Stomach (tissue), 9 donors: ENCODE measurements around the gene GABRR3. TPM values are rescaled to one million over a fixed set of nuclear protein-coding genes. Genes with fewer than 3 reads are reported as not detected.

Experiments
- DNase-seq, 2 donors: peaks; one replicate each; pipeline versions ENCODE4 v3.0.0 to v3.0.0-alpha.2; 2013 to 2019
- H3K27ac ChIP-seq, 5 donors: fragments of 200-600 bp in 4 of 5; sonication (generic) in 4 of 5; one replicate each; pipeline ENCODE4 v1.5.1; 2013 to 2019; ENCODE audit warnings: mild to moderate bottlenecking in 1 of 5, moderate library complexity in 1 of 5
- H3K27me3 ChIP-seq, 3 donors: fragments of 200-600 bp; sonication (generic); one replicate each; pipeline ENCODE4 v1.5.1; 2017 to 2019; ENCODE audit warnings: mixed run types in 1 of 3
- H3K36me3 ChIP-seq, 4 donors: fragments of 200-600 bp; sonication (generic); 1 replicate in 3 of 4; 2 replicates in 1 of 4; pipeline ENCODE4 v1.5.1; 2016 to 2019
- H3K4me1 ChIP-seq, 4 donors: fragments of 200-600 bp; sonication (generic); one replicate each; pipeline ENCODE4 v1.5.1; 2016 to 2019
- H3K4me3 ChIP-seq, 4 donors: fragments of 200-600 bp; sonication (generic) in 3 of 4; one replicate each; pipeline ENCODE4 v1.5.1; 2016 to 2019; ENCODE audit warnings: mild to moderate bottlenecking in 1 of 4
- H3K9me3 ChIP-seq, 4 donors: fragments of 200-600 bp; sonication (generic); one replicate each; pipeline ENCODE4 v1.5.1; 2016 to 2019
- CTCF ChIP-seq, 7 experiments: fragments of 450-650 bp in 4 of 7; fragments of 200-600 bp in 3 of 7; sonication (generic) in 3 of 7; IDR thresholded peaks; one replicate each; pipeline ENCODE4 v1.5.1; 2016 to 2019; ENCODE audit warnings: antibody characterized with exemption in 7 of 7, control low read depth in 2 of 7, mild to moderate bottlenecking in 1 of 7
- EP300 ChIP-seq: sonication (generic); formaldehyde crosslinking; IDR thresholded peaks from one replicate; pipeline ENCODE4 v1.6.1; 2017; ENCODE audit warnings: antibody characterized with exemption
- POLR2A ChIP-seq, 4 donors: fragments of 450-650 bp; IDR thresholded peaks; one replicate each; pipeline ENCODE4 v1.6.1; 2016; ENCODE audit warnings: antibody characterized with exemption in 4 of 4, control low read depth in 2 of 4, mild to moderate bottlenecking in 1 of 4, moderate library complexity in 1 of 4
- POLR2AphosphoS5 ChIP-seq, 3 donors: sonication (generic); formaldehyde crosslinking; IDR thresholded peaks; one replicate each; pipeline ENCODE4 v1.6.1; 2016; ENCODE audit warnings: antibody characterized with exemption in 3 of 3
- WGBS, 5 donors: extraction: QIAGEN DNeasy Blood & Tissue Kit in 3 of 5; methylation state at CpG; one replicate each; pipeline versions ENCODE4 v1.1.5 to v1.1.7; 2013 to 2018; 5-methylcytosine and 5-hydroxymethylcytosine counted together
- intact Hi-C: fragments of 100-400 bp; cut with DNase I; formaldehyde crosslinking; loops from one replicate; pipeline ENCODE4 v1.15.1; 2023; ENCODE audit warnings: low total_unique reads
- polyA plus RNA-seq, 3 donors: library from polyadenylated mRNA; stranded (reverse); fragments of 200-250 nt; gene quantifications; one replicate each; pipeline ENCODE4 v1.2.3, GENCODE V29; 2013
- total RNA-seq, 5 donors: library from RNA; depleted of rRNA; stranded (reverse); fragments of >200 nt; gene quantifications; one replicate each; pipeline versions ENCODE4 v1.1.0 to v1.2.3, GENCODE V29; 2014 to 2016
- donor health status: healthy with polysubstance abuse.
- donor health status: Bipolar disorder and iron deficiency.
- donor health status: healthy.

GABRR3 gene
- total and polyA plus RNA-seq, 8 donors = not detected

- Histone ChIP-seq H3K36me3 (no peaks in the 10 kb centered on the region), H3K27me3 (no peaks in the 10 kb centered on the region), H3K4me1 (no peaks in the 10 kb centered on the region), H3K4me3 (no peak overlapping the region), H3K27ac (no peak overlapping the region), H3K9me3 (no peaks in the 10 kb centered on the region)
- intact Hi-C loops = no loop called here
- no peak for TF ChIP-seq POLR2A (IDR thresholded peaks at IDR 0.05)
- no peak for TF ChIP-seq CTCF (IDR thresholded peaks at IDR 0.05)
- no peak for TF ChIP-seq POLR2AphosphoS5 (IDR thresholded peaks at IDR 0.05)
- no peak for TF ChIP-seq EP300
- WGBS, 5 donors = 12 to 31% (median 21%) methylated on average over 1 of the region's 1 CpG
- DNase-seq = no peak
These were observed 13.5 kb upstream of the GABRR3 start for GRCh38 chr3:98048586-98048985.

- intact Hi-C loops = no loop called here
- TF ChIP-seq POLR2A (IDR thresholded peaks at IDR 0.05) (no peak), POLR2AphosphoS5 (IDR thresholded peaks at IDR 0.05) (no peak), CTCF (IDR thresholded peaks at IDR 0.05) (no peak), EP300 (no peak)
- Histone ChIP-seq H3K9me3 (peaks cover 0 to 6% (median 0%) of the 10 kb centered on the region in 4 donors), H3K27me3 (peaks cover 0 to 16% (median 0%) of the 10 kb centered on the region in 3 donors), H3K36me3 (no peaks in the 10 kb centered on the region), H3K4me3 (no peak overlapping the region), H3K4me1 (peaks cover 0 to 7% (median 6%) of the 10 kb centered on the region in 4 donors), H3K27ac (no peak overlapping the region)
- no peak for DNase-seq
- 83 to 95% (median 92%) methylated on average over 1 of the region's 1 CpG for WGBS, 5 donors
These were observed 6.2 kb upstream of the GABRR3 start for GRCh38 chr3:98041350-98041749.

GRCh38 chr3:98039322-98040024, 4.4 kb upstream of the GABRR3 start:
- H3K27me3 ChIP-seq = peaks cover 0 to 27% (median 0%) of the 10 kb centered on the region in 3 donors
- H3K9me3 ChIP-seq = peaks cover 0 to 6% (median 0%) of the 10 kb centered on the region in 4 donors
- peak overlapping the region in 1 of 5 donors; percentile 49 for H3K27ac ChIP-seq
- peak; percentile 59 to 89 for DNase-seq
- intact Hi-C loops = loop anchor here (5.0 kb wide), 1 partner anchor 288 kb away; no protein-coding TSS in a partner anchor
- TF ChIP-seq POLR2AphosphoS5 (IDR thresholded peaks at IDR 0.05) = no peak
- peak in 5 of 7 experiments; percentile 71 to 96 (median 86) for TF ChIP-seq CTCF (IDR thresholded peaks at IDR 0.05)
- TF ChIP-seq EP300 = no peak
- TF ChIP-seq POLR2A (IDR thresholded peaks at IDR 0.05) = no peak
- peaks cover 0 to 7% (median 6%) of the 10 kb centered on the region in 4 donors for H3K4me1 ChIP-seq
- peak overlapping the region; percentile 27 to 38 (median 32) for H3K4me3 ChIP-seq
- no peaks in the 10 kb centered on the region for H3K36me3 ChIP-seq
- 13 to 16% (median 14%) methylated on average over 13 of the region's 13 CpGs for WGBS, 5 donors

GRCh38 chr3:98038876-98039275, 3.8 kb upstream of the GABRR3 start:
- Histone ChIP-seq H3K27ac (no peak overlapping the region), H3K27me3 (peaks cover 0 to 27% (median 0%) of the 10 kb centered on the region in 3 donors), H3K4me3 (no peak overlapping the region), H3K4me1 (peaks cover 0 to 7% (median 6%) of the 10 kb centered on the region in 4 donors), H3K9me3 (peaks cover 0 to 6% (median 0%) of the 10 kb centered on the region in 4 donors), H3K36me3 (no peaks in the 10 kb centered on the region)
- intact Hi-C loops = loop anchor here (5.0 kb wide), 1 partner anchor 288 kb away; no protein-coding TSS in a partner anchor
- TF ChIP-seq POLR2AphosphoS5 (IDR thresholded peaks at IDR 0.05) (no peak), POLR2A (IDR thresholded peaks at IDR 0.05) (no peak), EP300 (no peak), CTCF (IDR thresholded peaks at IDR 0.05) (no peak)
- 69 to 80% (median 74%) methylated on average over 3 of the region's 3 CpGs for WGBS, 5 donors
- no peak for DNase-seq
